B cell (primary cell): ENCODE data around the gene GPR62. TPM values are rescaled to one million over a fixed set of nuclear protein-coding genes. Genes with fewer than 3 reads are reported as not detected.

Experiments
- ATAC-seq: fragments of 200-7000 bp; cut with Tn5 transposase; one replicate; pipeline ENCODE4 v1.10.0; 2021; ENCODE audit warnings: low read depth, mild to moderate bottlenecking, moderate number of reproducible peaks, moderate library complexity
- CTCF ChIA-PET: fragments of 350-600 bp; sonication (Branson Sonifier 250); formaldehyde crosslinking; loops from one replicate; lab custom pipeline; 2021; ENCODE audit warnings: antibody characterized with exemption, inconsistent platforms; lab: Charles Lee
- POLR2A ChIA-PET: fragments of 350-600 bp; sonication (Branson Sonifier 250); formaldehyde crosslinking; loops from one replicate; lab custom pipeline; 2021; ENCODE audit warnings: antibody characterized with exemption; lab: Charles Lee
- DNase-seq: peaks from one replicate; pipeline ENCODE4 v3.0.0; 2013
- H2AFZ ChIP-seq: 2 replicates; pipeline ENCODE4 v1.6.1; 2012; ENCODE audit warnings: mild to moderate bottlenecking, low read depth, low read length; ENCODE audit not compliant: insufficient read depth, poor library complexity, severe bottlenecking
- H3K27ac ChIP-seq, 2 donors: 1 replicate in 1 of 2; 2 replicates in 1 of 2; pipeline ENCODE4 v1.5.1; 2012 to 2013; ENCODE audit warnings: low read length in 2 of 2, mild to moderate bottlenecking in 2 of 2, moderate library complexity in 1 of 2
- H3K27me3 ChIP-seq, 4 experiments: fragments of 200-600 bp in 1 of 4; sonication (generic) in 1 of 4; replicated peaks in 1 of 4; 1 replicate in 2 of 4; 2 replicates in 2 of 4; pipeline versions ENCODE4 v1.6.1 to v1.7.0; 2013 to 2016; ENCODE audit warnings: low read length in 3 of 4, mild to moderate bottlenecking in 2 of 4, mixed read lengths in 1 of 4, moderate library complexity in 1 of 4; ENCODE audit not compliant: insufficient read depth in 4 of 4, control insufficient read depth in 3 of 4; ENCODE audit errors: control extremely low read depth in 1 of 4
- H3K36me3 ChIP-seq, 2 experiments: replicated peaks in 1 of 2; 1 replicate in 1 of 2; 2 replicates in 1 of 2; pipeline versions ENCODE4 v1.6.1 to v1.7.1; 2013; ENCODE audit warnings: low read length in 1 of 2; ENCODE audit not compliant: insufficient read depth in 2 of 2, control insufficient read depth in 1 of 2; ENCODE audit errors: control extremely low read depth in 1 of 2, extremely low read depth in 1 of 2
- H3K4me1 ChIP-seq, 2 donors: fragments of 200-600 bp in 1 of 2; sonication (generic) in 1 of 2; 1 replicate in 1 of 2; 2 replicates in 1 of 2; pipeline versions ENCODE4 v1.5.1 to v1.6.1; 2013 to 2017; ENCODE audit warnings: low read length in 2 of 2; ENCODE audit not compliant: control insufficient read depth in 2 of 2, insufficient read depth in 2 of 2
- H3K4me2 ChIP-seq: replicated peaks from 2 replicates; pipeline ENCODE3; 2012; ENCODE audit warnings: mild to moderate bottlenecking, low read depth, low read length; ENCODE audit not compliant: poor library complexity, severe bottlenecking
- H3K4me3 ChIP-seq, 5 experiments: fragments of 200-600 bp in 1 of 5; sonication (generic) in 1 of 5; 1 replicate in 3 of 5; 2 replicates in 2 of 5; pipeline versions ENCODE4 v1.5.1 to v1.7.0; 2011 to 2016; ENCODE audit warnings: low read length in 4 of 5, mild to moderate bottlenecking in 4 of 5, low read depth in 2 of 5, control low read depth in 1 of 5, moderate library complexity in 1 of 5; ENCODE audit not compliant: insufficient read depth in 1 of 5; ENCODE audit errors: control extremely low read depth in 1 of 5, extremely low read depth in 1 of 5
- H3K79me2 ChIP-seq: fragments of 200-600 bp; sonication (generic); one replicate; pipeline ENCODE4 v1.6.0; 2016; ENCODE audit warnings: low read length; ENCODE audit not compliant: control insufficient read depth, insufficient read depth
- H3K9ac ChIP-seq: fragments of 200-600 bp; sonication (generic); 2 replicates; pipeline ENCODE4 v1.6.1; 2017; ENCODE audit warnings: mild to moderate bottlenecking, low read length, moderate library complexity
- H3K9me3 ChIP-seq, 3 donors: one replicate each; pipeline versions ENCODE4 v1.6.1 to v1.7.1; 2013; ENCODE audit warnings: low read length in 2 of 3; ENCODE audit not compliant: control insufficient read depth in 2 of 3, insufficient read depth in 1 of 3; ENCODE audit errors: control extremely low read depth in 1 of 3
- H4K20me1 ChIP-seq: 2 replicates; pipeline ENCODE4 v1.6.0; 2012; ENCODE audit warnings: mild to moderate bottlenecking, low read length; ENCODE audit not compliant: insufficient read depth, control insufficient read depth, poor library complexity, severe bottlenecking
- H3K27ac Mint-ChIP-seq: one replicate; pipeline ENCODE4 v1.8.0; 2021; ENCODE audit warnings: mixed read lengths
- H3K27me3 Mint-ChIP-seq: one replicate; pipeline ENCODE4 v1.8.0; 2021; ENCODE audit warnings: mixed read lengths
- H3K4me1 Mint-ChIP-seq: one replicate; pipeline ENCODE4 v1.8.0; 2021; ENCODE audit warnings: mixed read lengths
- H3K4me3 Mint-ChIP-seq: one replicate; pipeline ENCODE4 v1.8.0; 2021; ENCODE audit warnings: mixed read lengths
- H3K9me3 Mint-ChIP-seq: one replicate; pipeline ENCODE4 v1.8.0; 2022; ENCODE audit warnings: mixed read lengths; ENCODE audit not compliant: insufficient read depth
- CTCF ChIP-seq: fragments of 200-600 bp; IDR thresholded peaks from one replicate; pipeline ENCODE4 v1.8.0; 2022; ENCODE audit warnings: antibody characterized with exemption, mild to moderate bottlenecking
- EZH2 ChIP-seq: IDR thresholded peaks from 2 replicates; pipeline ENCODE4 v1.6.1; 2012; ENCODE audit warnings: borderline replicate concordance, low read depth, mild to moderate bottlenecking, moderate library complexity, low read length; ENCODE audit not compliant: insufficient read depth, poor library complexity, severe bottlenecking
- WGBS: methylation state at CpG from one replicate; pipeline ENCODE4 v1.1.5; 2013; ENCODE audit warnings: missing lambda C conversion rate; ENCODE audit not compliant: insufficient coverage; 5-methylcytosine and 5-hydroxymethylcytosine counted together
- intact Hi-C: fragments of 100-400 bp; cut with micrococcal nuclease; formaldehyde crosslinking; loops from one replicate; pipeline ENCODE4 v1.10.0; 2022
- polyA plus RNA-seq: library from polyadenylated mRNA; depleted of rRNA; stranded (reverse); fragments of >200 nt; gene quantifications from 2 replicates; pipeline ENCODE4 v1.2.3, GENCODE V29; 2012
- total RNA-seq, 2 donors: library from RNA; stranded (reverse); fragments of 120-200 nt in 1 of 2; gene quantifications; 1 replicate in 1 of 2; 2 replicates in 1 of 2; pipeline versions ENCODE4 v1.2.3 to v1.2.4, GENCODE V29; 2013 to 2022

The GPR62 gene
- total and polyA plus RNA-seq, 2 donors (not counting 1 experiment from before 2014, with no cell fraction given) = not detected

GRCh38 chr3:51940648-51941462 is 14.3 kb upstream of the GPR62 start:
- Histone ChIP-seq H3K4me3 (peak overlapping the region; percentile 36 to 90 (median 88)), H3K9ac (peak overlapping the region; percentile 79)
- 40% methylated on average over 10 of the region's 13 CpGs for WGBS

More at GRCh38 chr3:51940648-51941462, 14.3 kb upstream of the GPR62 start:
- TF ChIP-seq EZH2 (no peak), CTCF (no peak)
- peak; percentile 17 for DNase-seq
- ChIA-PET POLR2A (interaction anchor here (0.6 to 2.5 kb wide), 4 partner anchors 29 to 441 kb away, joined by 3 to 13 read pairs (median 8); partner anchors contain the start of genes ABHD14A, ABHD14B and RPL29), CTCF (interaction anchor here (0.7 to 3.4 kb wide), 8 partner anchors 11 to 181 kb away, joined by 3 to 45 read pairs (median 6); partner anchors contain the start of genes ABHD14A, ABHD14B, ACY1 and PCBP4)
- Histone ChIP-seq H3K27me3 (no peaks in the 10 kb centered on the region), H4K20me1 (no peaks in the 10 kb centered on the region), H3K79me2 (peaks cover 21% of the 10 kb centered on the region), H2AFZ (peak overlapping the region; percentile 83), H3K9me3 (no peaks in the 10 kb centered on the region), H3K27ac (peak overlapping the region in 1 of 2 donors; percentile 74), H3K4me2 (peak overlapping the region; percentile 96), H3K36me3 (peaks cover 0 to 37% of the 10 kb centered on the region in 2 experiments), H3K4me1 (peaks cover 22 to 26% of the 10 kb centered on the region in 2 donors)
- Mint-ChIP-seq H3K4me3 (peak overlapping the region; percentile 95), H3K4me1 (peaks cover 36% of the 10 kb centered on the region), H3K27me3 (no peaks in the 10 kb centered on the region), H3K27ac (peak overlapping the region; percentile 61), H3K9me3 (no peaks in the 10 kb centered on the region)
- no peak for ATAC-seq
- intact Hi-C loops = loop anchor here (5.0 kb wide), 2 partner anchors 259 to 554 kb away; partner anchors contain the start of gene MANF
